NCI-H345 treated with DMSO at 0.1 percent for 48 hours (cell line): ENCODE measurements around the gene WWOX.
"Not testable (repeated sequence)": the region's sequence is repeated elsewhere in the genome, so short reads cannot be mapped to it uniquely, and the experiment has no call there.

Experiments used
- DNase-seq: peaks from one replicate; lab custom pipeline; 2025; ENCODE audit not compliant: unreplicated experiment; lab: John Stamatoyannopoulos, UW

WWOX gene

DNA sequence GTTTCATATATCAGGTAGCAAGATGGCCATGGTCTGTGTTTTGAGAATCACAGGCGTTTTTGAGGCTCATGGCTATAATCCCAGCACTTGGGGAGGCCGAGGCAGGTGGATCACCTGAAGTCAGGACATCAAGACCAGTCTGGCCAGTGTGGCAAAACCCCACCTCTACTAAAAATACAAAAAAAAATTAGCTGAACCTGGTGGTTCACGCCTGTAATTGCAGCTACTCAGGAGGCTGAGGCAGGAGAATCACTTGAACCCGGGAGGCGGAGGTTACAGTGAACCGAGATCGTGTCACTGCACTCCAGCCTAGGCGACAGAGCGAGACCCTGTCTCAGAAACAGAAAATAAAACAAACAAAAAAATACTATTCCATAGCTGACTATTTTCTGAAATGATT is 415.4 kb downstream of the WWOX start:
- DNase-seq = not testable (repeated sequence)

GRCh38 chr16:78515421-78515820 is 416.0 kb downstream of the WWOX start:
- DNase-seq = no peak

GRCh38 chr16:78516006-78516736 is 416.7 kb downstream of the WWOX start:
- no peak for DNase-seq

- no peak for DNase-seq
Observed at GRCh38 chr16:78519896-78520295, 420.4 kb downstream of the WWOX start.

- no peak for DNase-seq
Observed at GRCh38 chr16:78520470-78520869, 421.0 kb downstream of the WWOX start.

DNA sequence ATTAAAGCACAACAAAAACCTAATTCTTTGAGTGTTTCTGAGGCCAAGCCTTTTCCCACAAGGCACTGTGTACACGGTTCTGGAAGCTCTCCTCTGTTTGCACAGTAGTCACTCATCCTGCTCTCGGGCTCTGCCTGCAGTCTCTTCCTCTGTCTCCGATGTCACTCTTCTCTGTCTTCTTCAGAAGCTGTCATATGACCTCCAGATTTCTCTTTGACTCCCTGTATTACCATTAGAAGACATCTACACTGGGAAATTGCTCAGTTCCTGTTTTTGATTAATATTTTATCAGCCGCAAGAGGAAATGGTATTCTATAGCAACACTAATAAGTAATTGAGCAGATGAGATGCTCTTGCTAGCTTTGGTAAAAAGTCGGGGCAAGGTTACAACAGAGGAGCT is 422.9 kb downstream of the WWOX start:
- no peak for DNase-seq

GRCh38 chr16:78523212-78523985 is 423.9 kb downstream of the WWOX start:
- DNase-seq = peak; percentile 6

GRCh38 chr16:78524066-78524595 is 424.7 kb downstream of the WWOX start:
- DNase-seq = no peak

DNA sequence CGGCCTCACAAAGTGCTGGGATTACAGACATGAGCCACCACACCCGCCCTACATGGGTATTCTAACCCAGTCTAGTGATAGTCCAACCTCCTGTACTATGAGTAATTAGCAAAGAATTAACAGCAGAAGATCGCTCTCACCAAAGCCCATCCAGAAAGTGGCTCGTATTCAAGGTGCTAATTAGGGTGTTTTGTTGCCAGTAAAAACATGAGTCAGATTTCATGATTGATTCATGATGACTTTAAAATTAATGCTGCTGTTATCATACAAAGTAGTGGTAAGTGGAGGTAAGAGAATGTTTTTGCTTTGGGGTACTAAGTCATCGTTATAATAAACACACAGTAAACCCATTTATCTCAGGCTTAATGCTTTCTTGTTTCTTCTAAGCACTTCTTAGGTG is 428.8 kb downstream of the WWOX start:
- DNase-seq = no peak

- DNase-seq = no peak
Observed at GRCh38 chr16:78529881-78530280, 430.4 kb downstream of the WWOX start.

DNA sequence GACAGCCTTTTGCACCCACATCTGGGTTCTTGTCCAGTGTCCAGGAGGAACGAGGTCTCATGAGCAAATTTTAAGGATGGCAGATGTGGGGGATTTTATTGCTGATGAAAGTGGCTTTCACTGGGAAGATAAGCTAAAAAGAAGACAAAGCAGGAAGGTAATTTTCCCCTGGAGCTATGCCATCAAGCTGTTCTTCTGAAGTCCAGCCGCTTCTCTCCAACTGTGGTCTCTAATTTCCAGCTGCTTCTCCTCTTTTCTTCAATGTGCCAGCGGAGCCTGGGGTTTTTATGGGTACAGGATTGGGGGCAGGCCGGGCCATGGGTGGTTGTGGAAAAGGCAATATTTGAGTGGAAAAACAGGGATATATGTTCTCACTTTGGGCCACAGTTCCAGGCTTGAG is 430.8 kb downstream of the WWOX start:
- no peak for DNase-seq

GRCh38 chr16:78535098-78535497 is 435.6 kb downstream of the WWOX start:
- no peak for DNase-seq

GRCh38 chr16:78537511-78537910 is 438.1 kb downstream of the WWOX start:
- no peak for DNase-seq

DNA sequence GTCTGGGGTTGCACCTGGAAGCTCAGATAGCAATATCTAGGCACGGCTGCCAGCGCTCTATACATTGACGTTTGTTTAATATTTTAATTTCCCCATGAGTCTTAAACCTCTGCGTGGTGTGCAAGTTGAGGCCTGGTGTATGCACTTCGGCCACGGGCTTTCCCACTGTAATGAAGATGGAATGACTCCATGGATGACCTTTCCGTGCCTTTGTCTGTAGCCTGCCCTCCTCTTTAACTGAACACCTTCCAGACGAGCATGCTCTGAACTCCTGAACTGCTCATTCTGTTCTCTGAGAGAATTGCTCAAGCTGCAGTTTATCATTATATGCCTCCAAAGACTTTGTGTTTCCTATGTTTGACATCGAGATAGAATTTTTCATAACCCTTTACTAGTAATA is 438.8 kb downstream of the WWOX start:
- no peak for DNase-seq

DNA sequence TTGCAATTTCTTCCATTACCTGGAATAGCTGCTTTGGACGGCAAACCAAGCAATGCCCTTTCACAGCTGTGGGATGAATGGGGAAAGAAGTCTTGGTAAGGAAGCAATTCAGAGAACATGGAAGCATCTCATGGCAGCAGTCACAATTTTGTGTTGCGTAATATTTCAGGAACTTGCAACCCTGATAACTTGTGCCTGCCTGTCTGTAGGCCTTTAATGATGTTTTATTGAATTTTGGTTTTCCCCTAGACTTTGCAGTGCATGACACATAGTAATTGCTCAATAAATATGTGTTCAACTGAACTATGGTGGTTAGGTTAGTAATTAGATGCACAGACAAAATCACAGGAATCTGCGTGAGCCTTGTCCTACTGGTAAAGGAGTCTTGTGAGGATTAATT is 439.5 kb downstream of the WWOX start:
- DNase-seq = no peak

- DNase-seq = no peak
Observed at GRCh38 chr16:78542419-78542818, 443.0 kb downstream of the WWOX start.

GRCh38 chr16:78543023-78543422 is 443.6 kb downstream of the WWOX start:
- DNase-seq = no peak

DNA sequence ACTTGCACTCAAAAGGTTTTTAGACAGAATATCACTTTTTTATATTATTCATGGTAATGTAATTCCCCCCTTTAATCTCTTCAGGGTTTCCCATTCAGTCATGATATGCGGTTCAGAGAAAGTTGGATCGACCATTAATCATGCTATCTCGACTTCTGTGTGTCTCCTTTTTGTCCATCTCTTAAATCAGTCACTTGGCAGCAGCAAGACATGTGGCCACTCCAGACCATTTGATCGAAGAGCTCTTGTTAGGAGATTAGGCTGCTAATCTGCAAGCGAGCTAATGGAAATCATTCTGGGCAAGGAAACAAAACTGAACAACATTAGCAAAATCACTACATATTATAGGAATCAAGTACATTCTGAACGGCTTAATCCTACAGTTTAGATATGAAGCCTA is 449.9 kb downstream of the WWOX start:
- no peak for DNase-seq

DNA sequence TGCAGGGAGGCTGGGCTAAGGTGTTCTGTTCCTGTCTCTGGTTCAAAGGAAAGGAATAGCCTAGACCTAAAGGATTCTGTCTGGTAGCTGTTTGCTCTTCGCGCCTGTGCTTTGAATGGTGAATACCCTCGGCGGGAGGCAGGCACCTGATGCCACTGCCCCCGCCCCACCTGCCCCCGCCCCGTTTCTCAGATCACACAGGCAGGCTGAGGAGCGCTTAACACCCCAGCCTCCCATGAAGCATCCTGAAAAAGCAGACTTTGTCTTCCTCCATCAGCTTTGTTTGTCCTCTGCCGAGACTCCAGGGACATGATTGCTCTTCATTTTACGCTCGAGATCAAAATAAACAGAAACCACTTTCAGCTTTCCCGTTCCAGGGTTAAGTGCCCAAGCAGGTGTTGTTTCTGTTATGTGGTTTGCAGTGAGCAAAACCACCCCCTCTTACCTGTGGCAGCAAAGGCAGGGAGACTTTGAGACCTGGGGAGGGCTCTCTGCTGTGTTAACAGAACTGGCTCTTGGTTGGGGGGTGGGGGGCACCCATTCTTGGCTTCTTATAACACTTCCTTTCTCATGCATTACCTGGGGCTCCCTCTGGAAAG is 452.1 kb downstream of the WWOX start:
- peak; percentile 92 for DNase-seq

GRCh38 chr16:78552106-78552675 is 452.7 kb downstream of the WWOX start:
- no peak for DNase-seq

- DNase-seq = no peak
Observed at GRCh38 chr16:78552716-78553115, 453.3 kb downstream of the WWOX start.
